C4-2B (cell line): ENCODE measurements around the gene DNAAF3.

Source experiments
- H3K27ac ChIP-seq: fragments of 450-650 bp; 2 replicates; pipeline ENCODE4 v1.5.1; 2017
- CTCF ChIP-seq: fragments of 450-650 bp; conservative IDR thresholded peaks from 2 replicates; pipeline ENCODE4 v1.5.1; 2017; ENCODE audit warnings: mild to moderate bottlenecking
- ZFX ChIP-seq: fragments of 450-650 bp; IDR thresholded peaks from 2 replicates; pipeline ENCODE4 v1.6.1; 2017

Gene DNAAF3

GRCh38 chr19:55112777-55113569 is 53.4 kb downstream of the DNAAF3 start:
- TF ChIP-seq ZFX (no peak), CTCF (no peak)
- H3K27ac ChIP-seq = no peak overlapping the region

GRCh38 chr19:55112246-55112776 is 54.1 kb downstream of the DNAAF3 start:
- no peak overlapping the region for H3K27ac ChIP-seq
- TF ChIP-seq CTCF (no peak), ZFX (no peak)

- TF ChIP-seq ZFX (no peak), CTCF (no peak)
- no peak overlapping the region for H3K27ac ChIP-seq
These were observed 55.1 kb downstream of the DNAAF3 start for GRCh38 chr19:55111238-55111831.

GRCh38 chr19:55109527-55110291 is 56.7 kb downstream of the DNAAF3 start:
- H3K27ac ChIP-seq = no peak overlapping the region
- no peak for TF ChIP-seq ZFX
- TF ChIP-seq CTCF = no peak
